Coronary artery (tissue), 2 donors: ENCODE measurements around the gene TCF21.

Experiments used
- DNase-seq: peaks from one replicate; pipeline ENCODE4 v3.0.0-alpha.2; 2017; ENCODE audit warnings: low spot score
- H3K27ac ChIP-seq, 2 donors: fragments of 200-600 bp; sonication (generic); one replicate each; pipeline ENCODE4 v1.5.1; 2016 to 2019
- H3K4me3 ChIP-seq: fragments of 200-600 bp; sonication (generic); 2 replicates; pipeline ENCODE4 v1.5.1; 2016; ENCODE audit warnings: mild to moderate bottlenecking, moderate library complexity
- CTCF ChIP-seq: fragments of 200-600 bp; sonication (generic); IDR thresholded peaks from one replicate; pipeline ENCODE4 v1.5.1; 2019; ENCODE audit warnings: antibody characterized with exemption

The TCF21 gene

GRCh38 chr6:133887880-133888230 lies 1.1 kb upstream of the TCF21 start:
- Histone ChIP-seq H3K27ac (peak overlapping the region; percentile 23 to 93), H3K4me3 (no peak overlapping the region)
- TF ChIP-seq CTCF = no peak
- DNase-seq = no peak

GRCh38 chr6:133889557-133890403 lies 867 bp downstream of the TCF21 start:
- DNase-seq = peak; percentile 79
- Histone ChIP-seq H3K27ac (peak overlapping the region; percentile 78 to 93), H3K4me3 (peak overlapping the region; percentile 82)
- TF ChIP-seq CTCF = no peak

- TF ChIP-seq CTCF = no peak
- H3K27ac ChIP-seq = peak overlapping the region; percentile 38 to 77
- peak overlapping the region; percentile 82 for H3K4me3 ChIP-seq
Observed at GRCh38 chr6:133890711-133891148, 1.8 kb downstream of the TCF21 start.

GRCh38 chr6:133891149-133891926 lies 2.4 kb downstream of the TCF21 start:
- no peak for TF ChIP-seq CTCF
- Histone ChIP-seq H3K4me3 (peak overlapping the region; percentile 82), H3K27ac (peak overlapping the region; percentile 38 to 77)
- DNase-seq = peak; percentile 76

More at GRCh38 chr6:133890711-133891148, 1.8 kb downstream of the TCF21 start:
- DNase-seq = no peak

- no peak for DNase-seq
- Histone ChIP-seq H3K27ac (peak overlapping the region; percentile 38 to 77), H3K4me3 (peak overlapping the region; percentile 82)
Observed at GRCh38 chr6:133891927-133892812, 3.3 kb downstream of the TCF21 start.

More at GRCh38 chr6:133891927-133892812, 3.3 kb downstream of the TCF21 start:
- TF ChIP-seq CTCF = no peak
